NCI-H1417 (cell line): Measurements from ENCODE around the gene KCNH3.
"Not testable (repeated sequence)": the region's sequence is repeated elsewhere in the genome, so short reads cannot be mapped to it uniquely, and the experiment has no call there.

ENCODE experiments used
- DNase-seq, 3 experiments: peaks; one replicate each; lab custom pipeline; 2025; lab: John Stamatoyannopoulos, UW

The KCNH3 gene

GRCh38 chr12:49584591-49584990, 45.8 kb downstream of the KCNH3 start:
- DNase-seq, result no peak

DNA sequence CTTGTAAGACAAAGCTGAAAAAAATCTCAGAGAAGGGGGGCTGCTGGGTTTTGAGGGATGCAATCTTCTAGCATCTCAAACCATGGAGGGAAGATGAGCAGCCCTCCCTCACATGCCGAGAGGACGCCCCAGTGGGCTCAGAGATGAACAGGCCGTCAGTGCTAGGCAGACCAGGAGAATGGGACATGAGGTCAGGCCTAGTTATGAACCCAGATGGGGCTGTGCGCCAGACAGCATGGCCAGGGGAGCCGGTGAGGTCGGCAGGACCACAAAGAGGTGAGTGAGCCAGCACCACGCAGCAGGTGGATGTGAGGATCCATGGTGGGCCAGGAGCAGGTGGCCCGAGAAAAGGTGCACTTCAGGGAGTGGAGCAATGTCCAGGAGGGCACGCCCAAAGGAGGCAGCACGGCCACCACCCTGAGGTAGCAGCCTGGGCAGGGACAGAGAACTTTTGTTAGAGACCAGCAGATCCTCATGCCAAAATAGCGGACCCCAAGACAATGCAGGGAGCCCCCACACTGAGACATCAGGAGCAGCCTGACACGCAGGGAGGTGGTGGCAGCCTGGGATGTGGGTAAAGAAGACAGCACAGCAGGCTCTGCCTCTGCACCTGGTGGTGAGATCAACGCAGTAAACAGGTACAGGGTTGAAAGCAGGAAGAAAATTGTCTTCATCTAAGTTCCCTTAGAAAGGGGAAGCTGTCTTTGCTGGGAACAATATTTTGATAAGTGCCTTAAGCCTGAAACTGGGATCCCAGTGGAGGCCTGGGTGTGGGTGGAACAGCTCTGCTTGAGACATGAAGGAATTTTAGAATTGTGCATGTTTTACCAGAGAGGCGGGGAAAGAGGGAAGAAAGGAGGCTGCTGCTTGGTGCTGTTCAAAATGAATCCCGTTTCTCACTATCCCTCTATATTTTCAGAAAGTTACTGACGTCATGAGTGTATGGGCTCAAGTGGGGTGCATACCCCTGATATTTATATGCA, 46.9 kb downstream of the KCNH3 start:
- no peak for DNase-seq

- DNase-seq, result no peak
These were observed 48.5 kb downstream of the KCNH3 start for GRCh38 chr12:49587174-49587908.

DNA sequence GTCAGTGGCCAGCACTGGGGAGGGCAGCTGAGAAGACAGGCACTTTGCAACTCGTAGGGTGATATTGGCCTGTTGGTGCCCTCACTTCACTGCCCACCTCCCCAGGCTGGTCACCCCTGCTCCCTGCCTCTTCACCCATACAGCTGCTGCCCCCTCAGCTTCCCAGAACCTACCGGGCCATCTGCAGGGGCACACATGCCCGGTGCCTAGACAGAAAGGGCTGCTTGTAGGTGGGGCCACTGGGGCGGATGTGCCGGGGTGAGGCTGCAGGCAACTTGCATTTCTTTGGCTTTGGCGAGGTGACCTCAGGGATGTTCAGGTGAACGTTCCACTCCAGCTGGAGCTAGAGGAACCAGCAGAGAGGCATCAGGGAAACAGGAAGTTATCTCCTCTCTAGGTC, 49.5 kb downstream of the KCNH3 start:
- DNase-seq, result no peak

- no peak for DNase-seq
These were observed 50.1 kb downstream of the KCNH3 start for GRCh38 chr12:49588721-49589516.

DNA sequence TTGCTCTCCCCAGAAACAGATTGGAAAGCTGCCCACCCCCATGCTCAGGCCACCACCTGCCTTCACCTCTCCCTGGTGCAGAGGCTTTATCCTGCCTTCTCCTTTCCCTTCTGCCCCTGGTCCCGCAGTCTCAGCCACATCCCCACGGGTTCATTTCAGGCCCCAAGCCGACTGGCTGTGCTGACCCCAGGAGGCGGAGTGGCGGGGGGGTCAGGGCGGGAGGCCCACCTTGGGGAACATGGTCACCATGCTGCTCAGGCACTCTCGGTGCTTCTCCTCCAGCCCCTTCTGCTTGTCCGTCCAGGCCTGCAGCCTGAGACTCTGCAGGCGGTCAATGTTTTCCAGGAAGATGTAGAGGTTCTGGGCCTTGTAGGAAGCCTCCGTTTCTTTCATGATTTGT, 59.7 kb downstream of the KCNH3 start:
- no peak for DNase-seq

GRCh38 chr12:49599961-49600360, 61.1 kb downstream of the KCNH3 start:
- no peak for DNase-seq

- no peak for DNase-seq
These were observed 64.9 kb downstream of the KCNH3 start for GRCh38 chr12:49603721-49604120.

DNA sequence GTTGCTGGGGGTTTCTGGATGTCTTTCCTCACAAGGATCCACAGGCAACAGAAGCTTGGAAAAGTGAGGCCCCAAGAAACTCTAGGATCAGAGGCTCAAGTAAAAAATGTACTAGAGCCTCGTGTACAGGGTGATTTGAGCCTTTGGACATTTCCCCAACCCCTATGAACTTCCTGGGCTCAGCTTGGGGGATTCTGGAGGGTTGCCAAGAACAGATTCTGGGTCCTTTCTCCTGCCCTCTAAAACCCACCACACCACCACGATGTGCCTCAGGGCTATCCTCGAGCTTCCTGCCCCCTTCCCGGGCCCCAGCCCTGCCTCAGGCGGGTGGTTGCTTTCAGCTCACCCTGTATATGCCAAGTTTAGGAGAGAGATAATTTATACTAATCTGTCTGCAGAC, 66.0 kb downstream of the KCNH3 start:
- no peak for DNase-seq

DNA sequence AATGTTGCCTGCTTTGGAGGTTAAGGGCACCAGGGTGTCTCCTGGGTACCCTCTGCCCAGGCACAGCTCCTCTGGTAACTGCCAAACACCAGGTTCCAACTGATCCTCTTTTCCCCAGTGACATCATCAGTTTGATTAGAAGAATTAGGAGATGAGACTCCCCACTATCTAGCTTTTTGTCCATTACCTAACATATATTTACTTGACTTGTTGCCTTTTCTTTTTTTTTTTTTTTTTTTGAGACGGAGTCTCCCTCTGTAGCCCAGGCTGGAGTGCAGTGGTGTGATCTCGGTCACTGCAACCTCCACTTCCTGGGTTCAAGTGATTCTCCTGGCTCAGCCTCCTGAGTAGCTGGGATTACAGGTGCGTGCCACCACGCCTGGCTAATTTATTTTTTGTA, 66.7 kb downstream of the KCNH3 start, which contains the start of gene FAM186B:
Gene FAM186B (minus strand): TSS at position 101 of the 400 bp plus-strand sequence. CDS start 162 bp downstream, outside the sequence.
- DNase-seq, result not testable (repeated sequence)
